WI38 (cell line): ENCODE results near the gene TNF.
A peak's percentile ranks its signal among the peaks of the same experiment; 100 is the strongest.
"Not testable (repeated sequence)": the region's sequence is repeated elsewhere in the genome, so short reads cannot be mapped to it uniquely, and the experiment has no call there.

Experiments used
- H3K4me3 ChIP-seq: 2 replicates; pipeline ENCODE4 v1.5.1; 2011; ENCODE audit warnings: low read depth, mild to moderate bottlenecking, control low read depth, low read length
- TF ChIP-seq, protein P1 (sequence below): IDR thresholded peaks from 2 replicates; pipeline ENCODE4 v1.5.1; 2012; ENCODE audit warnings: low read depth, mild to moderate bottlenecking, control low read depth, low read length

TNF gene

GRCh38 chr6:31544676-31545075, 30.7 kb upstream of the TNF start:
- no peak overlapping the region for H3K4me3 ChIP-seq
- TF ChIP-seq, protein P1, sequence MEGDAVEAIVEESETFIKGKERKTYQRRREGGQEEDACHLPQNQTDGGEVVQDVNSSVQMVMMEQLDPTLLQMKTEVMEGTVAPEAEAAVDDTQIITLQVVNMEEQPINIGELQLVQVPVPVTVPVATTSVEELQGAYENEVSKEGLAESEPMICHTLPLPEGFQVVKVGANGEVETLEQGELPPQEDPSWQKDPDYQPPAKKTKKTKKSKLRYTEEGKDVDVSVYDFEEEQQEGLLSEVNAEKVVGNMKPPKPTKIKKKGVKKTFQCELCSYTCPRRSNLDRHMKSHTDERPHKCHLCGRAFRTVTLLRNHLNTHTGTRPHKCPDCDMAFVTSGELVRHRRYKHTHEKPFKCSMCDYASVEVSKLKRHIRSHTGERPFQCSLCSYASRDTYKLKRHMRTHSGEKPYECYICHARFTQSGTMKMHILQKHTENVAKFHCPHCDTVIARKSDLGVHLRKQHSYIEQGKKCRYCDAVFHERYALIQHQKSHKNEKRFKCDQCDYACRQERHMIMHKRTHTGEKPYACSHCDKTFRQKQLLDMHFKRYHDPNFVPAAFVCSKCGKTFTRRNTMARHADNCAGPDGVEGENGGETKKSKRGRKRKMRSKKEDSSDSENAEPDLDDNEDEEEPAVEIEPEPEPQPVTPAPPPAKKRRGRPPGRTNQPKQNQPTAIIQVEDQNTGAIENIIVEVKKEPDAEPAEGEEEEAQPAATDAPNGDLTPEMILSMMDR, result no peak

DNA sequence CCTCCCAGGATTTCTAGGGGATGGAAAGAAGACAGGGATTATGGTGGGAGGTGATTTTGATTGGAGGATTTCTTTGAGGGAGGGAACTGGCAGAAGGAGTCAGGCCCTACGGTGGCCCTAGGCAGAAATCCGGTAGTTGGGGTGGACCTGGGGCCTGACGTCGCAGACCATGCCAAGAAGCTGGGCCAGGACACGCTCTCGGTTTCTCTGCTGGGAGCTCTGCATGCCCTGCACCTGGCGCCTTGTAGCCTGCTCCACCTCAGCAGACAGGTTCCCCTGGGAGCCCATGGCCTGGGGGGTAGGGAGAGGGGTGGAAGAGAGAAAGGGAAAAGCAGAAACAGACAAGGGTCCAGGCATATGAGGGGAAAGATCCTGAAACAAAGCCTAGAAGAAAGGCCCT, 30.1 kb upstream of the TNF start:
- H3K4me3 ChIP-seq, result no peak overlapping the region
- TF ChIP-seq, protein P1, result no peak

- TF ChIP-seq, protein P1, result peak; percentile 99
- peak within 1 kb of the TSS; percentile 59 for H3K4me3 ChIP-seq
Observed at GRCh38 chr6:31546339-31546957, 28.9 kb upstream of the TNF start, which contains the start of gene ATP6V1G2. TSS of gene ATP6V1G2 (minus strand) at chr6:31546608. CDS start at chr6:31546559, 49 bp downstream.

DNA sequence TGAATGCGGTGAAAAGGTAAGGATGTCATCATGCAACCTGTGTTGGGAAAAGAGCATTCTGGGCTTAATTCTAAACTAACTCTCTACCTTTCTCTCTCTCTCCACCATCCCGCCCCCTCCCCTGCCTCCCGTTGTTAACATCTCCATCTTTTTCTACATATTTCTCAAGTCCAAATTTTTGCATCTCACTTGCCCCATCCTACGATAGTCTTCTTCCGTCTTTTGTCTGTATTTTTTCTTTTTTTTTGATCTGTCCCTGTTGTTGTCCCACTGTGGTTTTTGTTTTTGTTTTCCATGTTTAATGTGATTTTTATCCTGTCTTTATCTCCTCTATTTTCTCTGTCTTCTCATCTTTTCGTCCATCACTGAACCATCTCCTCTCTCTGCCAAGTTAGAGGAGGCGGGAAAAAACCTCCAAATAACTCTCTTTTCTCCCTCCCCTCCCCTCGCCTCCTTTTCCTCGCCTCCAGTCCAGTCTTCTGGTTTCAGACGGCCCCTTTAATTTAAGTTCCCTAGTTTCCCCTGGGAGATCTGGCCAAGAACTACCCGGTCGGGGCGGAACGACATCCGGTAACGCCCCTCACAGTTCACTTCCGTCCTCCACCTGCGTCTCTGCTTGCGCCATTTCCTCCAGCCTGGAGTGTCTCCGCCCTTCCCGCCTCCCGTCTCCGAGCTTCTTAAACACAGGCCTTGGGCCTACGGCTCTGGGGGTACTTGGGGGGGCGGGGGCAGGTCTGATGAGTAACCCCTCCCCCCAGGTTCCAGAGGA, 28.2 kb upstream of the TNF start, which contains the start of gene NFKBIL1:
TSS of gene NFKBIL1 (plus strand) at position 651 of the 769 bp plus-strand sequence. CDS start at position 738, 87 bp downstream.
- peak within 1 kb of the TSS; percentile 59 for H3K4me3 ChIP-seq
- TF ChIP-seq, protein P1, result no peak

- H3K4me3 ChIP-seq, result peak overlapping the region; percentile 59
- TF ChIP-seq, protein P1, result no peak
Observed at GRCh38 chr6:31547727-31548543, 27.4 kb upstream of the TNF start.

GRCh38 chr6:31548544-31548873, 26.9 kb upstream of the TNF start:
- TF ChIP-seq, protein P1, result no peak
- H3K4me3 ChIP-seq, result no peak overlapping the region

DNA sequence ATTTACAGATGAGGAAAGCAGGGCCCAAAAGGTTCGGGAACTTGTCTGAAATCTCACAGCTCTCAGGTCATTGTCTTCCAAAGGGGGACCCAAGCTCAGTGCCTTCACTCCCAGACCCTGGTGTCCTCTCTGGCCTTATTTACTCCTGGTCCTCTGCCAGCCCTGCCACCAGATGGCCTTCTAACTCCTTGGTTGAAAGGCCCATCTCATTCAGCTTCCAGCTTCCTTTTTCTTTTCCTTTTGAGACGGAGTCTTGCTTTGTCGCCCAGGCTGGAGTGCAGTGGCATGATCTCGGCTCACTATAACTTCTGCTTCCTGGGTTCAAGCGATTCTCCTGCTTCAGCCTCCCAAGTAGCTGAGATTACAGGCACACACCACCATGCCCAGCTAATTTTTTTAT, 24.0 kb upstream of the TNF start:
- not testable (repeated sequence) for H3K4me3 ChIP-seq
- TF ChIP-seq, protein P1, result peak; percentile 33
